GM12892 (cell line): ENCODE results near the gene FAM186B.

Experiments
- POLR2A ChIP-seq: IDR thresholded peaks from 2 replicates; pipeline ENCODE4 v1.6.1; 2011; ENCODE audit warnings: low read depth, low read length, control low read depth
- POLR2AphosphoS5 ChIP-seq: IDR thresholded peaks from 2 replicates; pipeline ENCODE4 v1.6.1; 2011; ENCODE audit warnings: low read depth, low read length, control low read depth

DNA sequence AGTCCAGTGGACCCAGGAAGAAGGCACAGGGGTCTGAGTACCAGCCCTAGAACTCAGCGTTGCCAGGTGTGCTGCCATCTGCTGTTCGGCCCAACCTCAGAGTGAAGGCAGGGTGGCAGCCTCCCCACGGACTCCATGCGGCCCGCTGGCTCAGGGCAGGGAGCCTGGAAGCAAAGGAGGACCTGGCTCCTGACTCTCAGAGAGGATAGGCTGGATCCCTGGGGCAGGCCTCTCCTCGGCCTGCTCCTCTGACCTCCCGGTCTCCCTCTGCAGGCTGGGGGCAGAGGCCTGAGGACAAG lies 47.6 kb downstream of the FAM186B start:
- no peak for TF ChIP-seq POLR2A
- no peak for TF ChIP-seq POLR2AphosphoS5
